ENCODE measurements around the gene OS9.

DNA sequence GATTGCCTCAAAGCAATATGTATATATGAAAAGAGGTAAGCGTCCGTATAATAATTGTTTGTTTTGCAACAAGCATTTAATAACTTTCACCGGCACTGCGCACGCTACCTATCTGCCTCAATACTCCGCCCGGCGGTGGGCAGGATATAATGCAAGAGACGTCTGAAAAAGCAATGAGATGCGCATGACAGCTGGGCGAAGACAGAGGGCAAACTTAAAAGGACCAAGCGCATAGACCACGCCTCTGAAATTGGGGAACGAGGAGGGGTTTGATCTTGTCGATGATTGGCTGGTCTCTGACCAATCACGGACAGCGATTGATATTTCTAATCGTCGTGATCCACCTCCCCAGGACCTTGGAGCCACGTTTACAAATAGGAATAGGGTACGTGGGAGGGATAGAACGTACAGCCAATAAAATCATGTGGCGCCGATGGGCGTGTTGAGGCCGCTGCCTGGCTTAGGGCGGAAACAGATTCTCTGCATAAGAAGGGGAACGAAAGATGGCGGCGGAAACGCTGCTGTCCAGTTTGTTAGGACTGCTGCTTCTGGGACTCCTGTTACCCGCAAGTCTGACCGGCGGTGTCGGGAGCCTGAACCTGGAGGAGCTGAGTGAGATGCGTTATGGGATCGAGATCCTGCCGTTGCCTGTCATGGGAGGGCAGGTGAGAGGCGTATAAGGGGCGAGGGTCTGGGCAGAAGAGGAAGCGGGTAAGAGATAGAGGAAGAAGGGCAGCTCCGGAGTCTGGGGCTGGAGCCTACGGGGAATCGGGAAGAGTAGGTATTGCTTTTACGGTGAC is at the start of gene OS9:
- TF ChIP-seq EZH2 (IDR thresholded peaks at IDR 0.05; ENCODE audit: borderline replicate concordance, low read depth, low read length, severe bottlenecking), result no peak
- TF ChIP-seq, protein P1, sequence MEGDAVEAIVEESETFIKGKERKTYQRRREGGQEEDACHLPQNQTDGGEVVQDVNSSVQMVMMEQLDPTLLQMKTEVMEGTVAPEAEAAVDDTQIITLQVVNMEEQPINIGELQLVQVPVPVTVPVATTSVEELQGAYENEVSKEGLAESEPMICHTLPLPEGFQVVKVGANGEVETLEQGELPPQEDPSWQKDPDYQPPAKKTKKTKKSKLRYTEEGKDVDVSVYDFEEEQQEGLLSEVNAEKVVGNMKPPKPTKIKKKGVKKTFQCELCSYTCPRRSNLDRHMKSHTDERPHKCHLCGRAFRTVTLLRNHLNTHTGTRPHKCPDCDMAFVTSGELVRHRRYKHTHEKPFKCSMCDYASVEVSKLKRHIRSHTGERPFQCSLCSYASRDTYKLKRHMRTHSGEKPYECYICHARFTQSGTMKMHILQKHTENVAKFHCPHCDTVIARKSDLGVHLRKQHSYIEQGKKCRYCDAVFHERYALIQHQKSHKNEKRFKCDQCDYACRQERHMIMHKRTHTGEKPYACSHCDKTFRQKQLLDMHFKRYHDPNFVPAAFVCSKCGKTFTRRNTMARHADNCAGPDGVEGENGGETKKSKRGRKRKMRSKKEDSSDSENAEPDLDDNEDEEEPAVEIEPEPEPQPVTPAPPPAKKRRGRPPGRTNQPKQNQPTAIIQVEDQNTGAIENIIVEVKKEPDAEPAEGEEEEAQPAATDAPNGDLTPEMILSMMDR (IDR thresholded peaks at IDR 0.05; ENCODE audit: borderline replicate concordance, extremely low read depth, low read length, poor library complexity, severe bottlenecking), result peak; percentile 90

Measured in DND-41 (cell line).